Fibroblast of mammary gland (primary cell): ENCODE data around the gene HS1BP3.

ENCODE experiments used
- DNase-seq: peaks from one replicate; pipeline ENCODE4 v3.0.0-alpha.2; 2010; ENCODE audit warnings: low read depth
- H3K4me3 ChIP-seq: 2 replicates; pipeline ENCODE4 v1.5.1; 2011; ENCODE audit warnings: low read depth, mild to moderate bottlenecking, low read length, moderate library complexity; ENCODE audit not compliant: control insufficient read depth
- CTCF ChIP-seq: conservative IDR thresholded peaks from 2 replicates; pipeline ENCODE4 v1.5.1; 2011; ENCODE audit warnings: low read depth, low read length, inconsistent platforms; ENCODE audit not compliant: control insufficient read depth, insufficient read depth

HS1BP3 gene

GRCh38 chr2:20643060-20643459 is 7.8 kb downstream of the HS1BP3 start:
- no peak for TF ChIP-seq CTCF
- H3K4me3 ChIP-seq: no peak overlapping the region
- DNase-seq: no peak

- H3K4me3 ChIP-seq: no peak overlapping the region
Measured at GRCh38 chr2:20642055-20642971, 8.6 kb downstream of the HS1BP3 start.

GRCh38 chr2:20641123-20641985 is 9.5 kb downstream of the HS1BP3 start:
- DNase-seq: peak; percentile 89
- no peak for TF ChIP-seq CTCF
- no peak overlapping the region for H3K4me3 ChIP-seq

More at GRCh38 chr2:20642055-20642971, 8.6 kb downstream of the HS1BP3 start:
- DNase-seq: peak; percentile 67
- peak; percentile 85 for TF ChIP-seq CTCF

- H3K4me3 ChIP-seq: no peak overlapping the region
- DNase-seq: no peak
- no peak for TF ChIP-seq CTCF
Measured at GRCh38 chr2:20640411-20641122, 10.3 kb downstream of the HS1BP3 start.

GRCh38 chr2:20638646-20639430 is 12.1 kb downstream of the HS1BP3 start:
- H3K4me3 ChIP-seq: no peak overlapping the region
- DNase-seq: no peak
- no peak for TF ChIP-seq CTCF

- no peak for TF ChIP-seq CTCF
- no peak for DNase-seq
Measured at GRCh38 chr2:20638014-20638413, 12.9 kb downstream of the HS1BP3 start.

More at GRCh38 chr2:20638014-20638413, 12.9 kb downstream of the HS1BP3 start:
- H3K4me3 ChIP-seq: no peak overlapping the region
